ENCODE results near the gene ATL1.
A peak's percentile ranks its signal among the peaks of the same experiment; 100 is the strongest.

Gene ATL1

GRCh38 chr14:50670866-50671256 lies 110.9 kb downstream of the ATL1 start:
- 91% methylated on average over 6 of the region's 6 CpGs for WGBS
- H3K27me3 ChIP-seq (ENCODE audit: insufficient read depth, low read length) = no peaks in the 10 kb centered on the region
- no peak overlapping the region for H3K4me3 ChIP-seq (ENCODE audit: low read length)
- H3K9me3 ChIP-seq (ENCODE audit: insufficient read depth, low read depth, low read length) = no peaks in the 10 kb centered on the region
- no peak overlapping the region for H3K9ac ChIP-seq (ENCODE audit: low read depth, low read length)
- peaks cover 37% of the 10 kb centered on the region for H3K4me1 ChIP-seq (ENCODE audit: insufficient read depth, low read length)
- peak overlapping the region; percentile 78; the same call in 1 of the 2 replicates for H3K27ac ChIP-seq (ENCODE audit: low read depth, low read length)
- H3K36me3 ChIP-seq (ENCODE audit: insufficient read depth, low read length) = no peaks in the 10 kb centered on the region

GRCh38 chr14:50675597-50675996 lies 115.7 kb downstream of the ATL1 start:
- no peaks in the 10 kb centered on the region for H3K9me3 ChIP-seq (ENCODE audit: insufficient read depth, low read depth, low read length)
- 86% methylated on average over 2 of the region's 2 CpGs for WGBS

GRCh38 chr14:50676814-50677516 lies 117.0 kb downstream of the ATL1 start:
- Histone ChIP-seq H3K27me3 (ENCODE audit: insufficient read depth, low read length) (no peaks in the 10 kb centered on the region), H3K9ac (ENCODE audit: low read depth, low read length) (no peak overlapping the region), H3K4me1 (ENCODE audit: insufficient read depth, low read length) (no peaks in the 10 kb centered on the region; the same call in none of the 2 replicates), H3K27ac (ENCODE audit: low read depth, low read length) (no peak overlapping the region), H3K4me3 (ENCODE audit: low read length) (no peak overlapping the region), H3K36me3 (ENCODE audit: insufficient read depth, low read length) (no peaks in the 10 kb centered on the region), H3K9me3 (ENCODE audit: insufficient read depth, low read depth, low read length) (no peaks in the 10 kb centered on the region)
- 89% methylated on average over 7 of the region's 7 CpGs for WGBS

More at GRCh38 chr14:50675597-50675996, 115.7 kb downstream of the ATL1 start:
- Histone ChIP-seq H3K4me3 (ENCODE audit: low read length) (no peak overlapping the region), H3K36me3 (ENCODE audit: insufficient read depth, low read length) (no peaks in the 10 kb centered on the region), H3K27ac (ENCODE audit: low read depth, low read length) (no peak overlapping the region), H3K4me1 (ENCODE audit: insufficient read depth, low read length) (peaks cover 7% of the 10 kb centered on the region), H3K27me3 (ENCODE audit: insufficient read depth, low read length) (no peaks in the 10 kb centered on the region), H3K9ac (ENCODE audit: low read depth, low read length) (no peak overlapping the region)

DNA sequence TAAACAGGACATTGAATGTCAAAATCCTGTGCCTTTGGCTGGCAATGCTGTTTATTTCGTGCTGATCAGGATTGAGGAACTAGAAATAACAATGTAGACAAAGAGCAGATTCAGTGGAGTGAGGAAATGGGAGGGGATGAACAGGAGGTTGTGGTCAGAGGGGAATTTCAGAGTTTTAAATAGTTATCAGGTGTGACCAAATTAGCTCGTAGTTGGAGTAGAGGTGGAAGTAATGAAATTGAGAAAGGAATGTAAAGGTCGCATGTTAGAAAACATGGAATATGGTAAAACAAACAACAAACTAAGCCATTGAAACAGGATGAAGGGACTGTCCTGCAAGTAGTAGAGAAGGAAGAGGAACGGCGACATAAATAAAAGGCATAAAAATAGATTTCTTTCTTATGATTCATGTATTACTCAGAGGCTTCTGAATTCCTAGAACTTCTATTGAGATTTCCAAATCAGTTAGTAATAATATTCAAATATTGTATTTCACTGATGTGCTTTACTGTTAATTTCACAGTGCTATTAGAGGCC lies 117.7 kb downstream of the ATL1 start:
- Histone ChIP-seq H3K4me1 (ENCODE audit: insufficient read depth, low read length) (no peaks in the 10 kb centered on the region; the same call in none of the 2 replicates), H3K36me3 (ENCODE audit: insufficient read depth, low read length) (no peaks in the 10 kb centered on the region), H3K27me3 (ENCODE audit: insufficient read depth, low read length) (no peaks in the 10 kb centered on the region), H3K27ac (ENCODE audit: low read depth, low read length) (no peak overlapping the region), H3K9ac (ENCODE audit: low read depth, low read length) (no peak overlapping the region), H3K4me3 (ENCODE audit: low read length) (no peak overlapping the region), H3K9me3 (ENCODE audit: insufficient read depth, low read depth, low read length) (no peaks in the 10 kb centered on the region)
- 60% methylated on average over 3 of the region's 5 CpGs for WGBS

- 83% methylated on average over 5 of the region's 5 CpGs for WGBS
- Histone ChIP-seq H3K27me3 (ENCODE audit: insufficient read depth, low read length) (no peaks in the 10 kb centered on the region), H3K27ac (ENCODE audit: low read depth, low read length) (no peak overlapping the region), H3K9me3 (ENCODE audit: insufficient read depth, low read depth, low read length) (no peaks in the 10 kb centered on the region), H3K36me3 (ENCODE audit: insufficient read depth, low read length) (no peaks in the 10 kb centered on the region), H3K4me1 (ENCODE audit: insufficient read depth, low read length) (no peaks in the 10 kb centered on the region; the same call in none of the 2 replicates), H3K9ac (ENCODE audit: low read depth, low read length) (no peak overlapping the region), H3K4me3 (ENCODE audit: low read length) (no peak overlapping the region)
Observed at GRCh38 chr14:50678163-50678562, 118.2 kb downstream of the ATL1 start.

DNA sequence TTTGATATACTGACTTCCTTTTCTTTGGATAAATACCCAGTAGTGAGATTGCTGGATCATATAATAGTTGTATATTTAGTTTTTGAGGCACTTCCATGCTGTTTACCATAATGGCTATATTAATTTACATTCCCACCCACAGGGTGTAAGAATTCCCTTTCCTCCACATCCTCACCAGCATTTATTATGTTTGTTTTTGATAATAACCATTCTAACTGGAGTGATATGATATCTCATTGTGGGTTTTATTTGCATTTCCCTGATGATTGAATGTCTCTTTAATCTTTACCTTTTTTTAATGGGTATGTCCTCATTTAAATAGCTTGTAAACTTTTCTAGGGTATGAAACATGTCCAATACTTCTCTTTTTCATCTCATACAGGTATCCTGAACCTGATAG lies 119.7 kb downstream of the ATL1 start:
- Histone ChIP-seq H3K4me1 (ENCODE audit: insufficient read depth, low read length) (no peaks in the 10 kb centered on the region; the same call in 1 of the 2 replicates), H3K9ac (ENCODE audit: low read depth, low read length) (no peak overlapping the region), H3K9me3 (ENCODE audit: insufficient read depth, low read depth, low read length) (no peaks in the 10 kb centered on the region), H3K27ac (ENCODE audit: low read depth, low read length) (no peak overlapping the region), H3K36me3 (ENCODE audit: insufficient read depth, low read length) (no peaks in the 10 kb centered on the region), H3K27me3 (ENCODE audit: insufficient read depth, low read length) (no peaks in the 10 kb centered on the region), H3K4me3 (ENCODE audit: low read length) (no peak overlapping the region)

All from HUES64 (cell line).